Activated T-helper 1 cell treated with anti-CD3 and anti-CD28 coated beads, Interleukin-12 subunit alpha, Interleukin-12 subunit beta, Interleukin-2, Interleukin-4 antibody, amounts not matched to agents 30 ng/mL and 10 ng/mL and 1 ng/mL, durations not matched to agents 14 hours and 24 hours and 36 hours (primary cell): ENCODE measurements around the gene AGPAT3. TPM values are rescaled to one million over a fixed set of nuclear protein-coding genes. Genes with fewer than 3 reads are reported as not detected.

ENCODE experiments used
- DNase-seq: peaks from one replicate; pipeline ENCODE4 v3.0.0; 2021; ENCODE audit warnings: low spot score
- H3K27ac Mint-ChIP-seq: one replicate; pipeline ENCODE4 v1.8.0; 2021; ENCODE audit warnings: mild to moderate bottlenecking, mixed read lengths
- H3K27me3 Mint-ChIP-seq: one replicate; pipeline ENCODE4 v1.8.0; 2022; ENCODE audit warnings: mild to moderate bottlenecking, moderate library complexity, mixed read lengths; ENCODE audit not compliant: insufficient read depth
- H3K36me3 Mint-ChIP-seq: one replicate; pipeline ENCODE4 v1.8.0; 2021; ENCODE audit warnings: low read depth, mixed read lengths
- H3K4me1 Mint-ChIP-seq: one replicate; pipeline ENCODE4 v1.8.0; 2021; ENCODE audit warnings: low read depth, mixed read lengths
- H3K4me3 Mint-ChIP-seq: one replicate; pipeline ENCODE4 v1.8.0; 2021; ENCODE audit warnings: mild to moderate bottlenecking, moderate library complexity, mixed read lengths
- H3K9me3 Mint-ChIP-seq: one replicate; pipeline ENCODE4 v1.8.0; 2021; ENCODE audit warnings: mixed read lengths
- intact Hi-C: fragments of 100-400 bp; cut with micrococcal nuclease; formaldehyde crosslinking; loops from one replicate; pipeline ENCODE4 v1.15.1; 2024
- total RNA-seq: library from RNA; stranded (reverse); gene quantifications from 2 replicates; pipeline ENCODE4 v1.2.3, GENCODE V29; 2022

Gene AGPAT3
- total RNA-seq, 1 donor from 2014 or later, result 127 TPM

- H3K36me3 Mint-ChIP-seq, result peaks cover 28% of the 10 kb centered on the region
- H3K27me3 Mint-ChIP-seq, result no peaks in the 10 kb centered on the region
- H3K9me3 Mint-ChIP-seq, result no peaks in the 10 kb centered on the region
- intact Hi-C loops, result loop anchor here (1.0 to 5.0 kb wide), 7 partner anchors 12 to 909 kb away; partner anchors contain the start of genes AGPAT3, ITGB2 and RRP1
- H3K4me1 Mint-ChIP-seq, result peaks cover 59% of the 10 kb centered on the region
- H3K4me3 Mint-ChIP-seq, result peak overlapping the region; percentile 91
- peak; percentile 27 for DNase-seq
- peak overlapping the region; percentile 94 for H3K27ac Mint-ChIP-seq
These were observed 148.5 kb downstream of the AGPAT3 start for GRCh38 chr21:44013380-44014088.

- no peaks in the 10 kb centered on the region for H3K27me3 Mint-ChIP-seq
- H3K36me3 Mint-ChIP-seq, result peaks cover 21% of the 10 kb centered on the region
- peak overlapping the region; percentile 61 for H3K27ac Mint-ChIP-seq
- H3K9me3 Mint-ChIP-seq, result no peaks in the 10 kb centered on the region
- intact Hi-C loops, result no loop called here
- peak overlapping the region; percentile 42 for H3K4me3 Mint-ChIP-seq
- H3K4me1 Mint-ChIP-seq, result peaks cover 79% of the 10 kb centered on the region
- DNase-seq, result no peak
These were observed 152.6 kb downstream of the AGPAT3 start for GRCh38 chr21:44017601-44018000.

GRCh38 chr21:44018127-44018526 is 153.1 kb downstream of the AGPAT3 start:
- no peak overlapping the region for H3K27ac Mint-ChIP-seq
- intact Hi-C loops, result no loop called here
- peaks cover 82% of the 10 kb centered on the region for H3K4me1 Mint-ChIP-seq
- H3K4me3 Mint-ChIP-seq, result peak overlapping the region; percentile 42
- peaks cover 21% of the 10 kb centered on the region for H3K36me3 Mint-ChIP-seq
- no peak for DNase-seq
- no peaks in the 10 kb centered on the region for H3K9me3 Mint-ChIP-seq
- H3K27me3 Mint-ChIP-seq, result no peaks in the 10 kb centered on the region

- Mint-ChIP-seq H3K27ac (peak overlapping the region; percentile 40), H3K4me1 (peaks cover 77% of the 10 kb centered on the region), H3K9me3 (no peaks in the 10 kb centered on the region), H3K36me3 (peaks cover 14% of the 10 kb centered on the region), H3K4me3 (peak overlapping the region; percentile 31), H3K27me3 (no peaks in the 10 kb centered on the region)
- intact Hi-C loops, result no loop called here
- DNase-seq, result no peak
These were observed 154.0 kb downstream of the AGPAT3 start for GRCh38 chr21:44018813-44019567.

- Mint-ChIP-seq H3K4me1 (peaks cover 77% of the 10 kb centered on the region), H3K36me3 (peaks cover 12% of the 10 kb centered on the region), H3K9me3 (no peaks in the 10 kb centered on the region), H3K27ac (no peak overlapping the region), H3K4me3 (no peak overlapping the region), H3K27me3 (no peaks in the 10 kb centered on the region)
- intact Hi-C loops, result no loop called here
- DNase-seq, result no peak
These were observed 154.5 kb downstream of the AGPAT3 start for GRCh38 chr21:44019568-44019958.

GRCh38 chr21:44020551-44020950 is 155.5 kb downstream of the AGPAT3 start:
- peaks cover 14% of the 10 kb centered on the region for H3K36me3 Mint-ChIP-seq
- no peak for DNase-seq
- no peaks in the 10 kb centered on the region for H3K27me3 Mint-ChIP-seq
- no peak overlapping the region for H3K27ac Mint-ChIP-seq
- H3K4me3 Mint-ChIP-seq, result no peak overlapping the region
- no peaks in the 10 kb centered on the region for H3K9me3 Mint-ChIP-seq
- peaks cover 79% of the 10 kb centered on the region for H3K4me1 Mint-ChIP-seq
- intact Hi-C loops, result no loop called here

- H3K4me1 Mint-ChIP-seq, result peaks cover 80% of the 10 kb centered on the region
- peaks cover 15% of the 10 kb centered on the region for H3K36me3 Mint-ChIP-seq
- no peaks in the 10 kb centered on the region for H3K27me3 Mint-ChIP-seq
- no peaks in the 10 kb centered on the region for H3K9me3 Mint-ChIP-seq
- H3K4me3 Mint-ChIP-seq, result no peak overlapping the region
- H3K27ac Mint-ChIP-seq, result peak overlapping the region; percentile 29
- DNase-seq, result no peak
- intact Hi-C loops, result no loop called here
These were observed 156.0 kb downstream of the AGPAT3 start for GRCh38 chr21:44021064-44021463.

- H3K4me1 Mint-ChIP-seq, result peaks cover 65% of the 10 kb centered on the region
- peaks cover 12% of the 10 kb centered on the region for H3K36me3 Mint-ChIP-seq
- peak overlapping the region; percentile 34 for H3K27ac Mint-ChIP-seq
- no peak for DNase-seq
- no peaks in the 10 kb centered on the region for H3K9me3 Mint-ChIP-seq
- no peak overlapping the region for H3K4me3 Mint-ChIP-seq
- intact Hi-C loops, result loop anchor here (2.0 kb wide), 3 partner anchors 19 to 61 kb away; no protein-coding TSS in a partner anchor
- no peaks in the 10 kb centered on the region for H3K27me3 Mint-ChIP-seq
These were observed 159.2 kb downstream of the AGPAT3 start for GRCh38 chr21:44024257-44024656.

GRCh38 chr21:44024887-44025353 is 159.9 kb downstream of the AGPAT3 start:
- Mint-ChIP-seq H3K4me1 (peaks cover 61% of the 10 kb centered on the region), H3K27ac (peak overlapping the region; percentile 87), H3K9me3 (no peaks in the 10 kb centered on the region), H3K4me3 (peak overlapping the region; percentile 15), H3K27me3 (no peaks in the 10 kb centered on the region), H3K36me3 (peaks cover 13% of the 10 kb centered on the region)
- no peak for DNase-seq
- intact Hi-C loops, result loop anchor here (1.0 to 2.0 kb wide), 4 partner anchors 11 to 60 kb away; no protein-coding TSS in a partner anchor

GRCh38 chr21:44027607-44028286 is 162.7 kb downstream of the AGPAT3 start:
- no peaks in the 10 kb centered on the region for H3K27me3 Mint-ChIP-seq
- peaks cover 17% of the 10 kb centered on the region for H3K36me3 Mint-ChIP-seq
- intact Hi-C loops, result no loop called here
- no peaks in the 10 kb centered on the region for H3K9me3 Mint-ChIP-seq
- DNase-seq, result no peak
- no peak overlapping the region for H3K27ac Mint-ChIP-seq
- no peak overlapping the region for H3K4me3 Mint-ChIP-seq
- H3K4me1 Mint-ChIP-seq, result peaks cover 48% of the 10 kb centered on the region

GRCh38 chr21:44028287-44028659 is 163.2 kb downstream of the AGPAT3 start:
- intact Hi-C loops, result no loop called here
- Mint-ChIP-seq H3K27me3 (no peaks in the 10 kb centered on the region), H3K36me3 (peaks cover 21% of the 10 kb centered on the region), H3K4me3 (no peak overlapping the region), H3K27ac (no peak overlapping the region), H3K9me3 (no peaks in the 10 kb centered on the region), H3K4me1 (peaks cover 45% of the 10 kb centered on the region)
- no peak for DNase-seq

- H3K36me3 Mint-ChIP-seq, result peaks cover 29% of the 10 kb centered on the region
- H3K4me1 Mint-ChIP-seq, result peaks cover 37% of the 10 kb centered on the region
- no peak overlapping the region for H3K27ac Mint-ChIP-seq
- no peak overlapping the region for H3K4me3 Mint-ChIP-seq
- intact Hi-C loops, result loop anchor here (10.0 kb wide), 1 partner anchor 1015 kb away; no protein-coding TSS in a partner anchor
- no peak for DNase-seq
- H3K27me3 Mint-ChIP-seq, result no peaks in the 10 kb centered on the region
- H3K9me3 Mint-ChIP-seq, result no peaks in the 10 kb centered on the region
These were observed 164.6 kb downstream of the AGPAT3 start for GRCh38 chr21:44029460-44030087.
